HG03066 (cell line): Measurements from ENCODE around the gene PAFAH1B2.
"Not testable (repeated sequence)": the region's sequence is repeated elsewhere in the genome, so short reads cannot be mapped to it uniquely, and the experiment has no call there.

ENCODE experiments used
- ATAC-seq: cut with Tn5 transposase; IDR thresholded peaks from one replicate; pipeline ENCODE4 v1.9.1; 2021; ENCODE audit warnings: low read depth; ENCODE audit not compliant: unreplicated experiment

Gene PAFAH1B2

GRCh38 chr11:117127171-117127901 lies 16.8 kb upstream of the PAFAH1B2 start:
- no peak for ATAC-seq

GRCh38 chr11:117128289-117128688 lies 15.8 kb upstream of the PAFAH1B2 start:
- ATAC-seq, result no peak

DNA sequence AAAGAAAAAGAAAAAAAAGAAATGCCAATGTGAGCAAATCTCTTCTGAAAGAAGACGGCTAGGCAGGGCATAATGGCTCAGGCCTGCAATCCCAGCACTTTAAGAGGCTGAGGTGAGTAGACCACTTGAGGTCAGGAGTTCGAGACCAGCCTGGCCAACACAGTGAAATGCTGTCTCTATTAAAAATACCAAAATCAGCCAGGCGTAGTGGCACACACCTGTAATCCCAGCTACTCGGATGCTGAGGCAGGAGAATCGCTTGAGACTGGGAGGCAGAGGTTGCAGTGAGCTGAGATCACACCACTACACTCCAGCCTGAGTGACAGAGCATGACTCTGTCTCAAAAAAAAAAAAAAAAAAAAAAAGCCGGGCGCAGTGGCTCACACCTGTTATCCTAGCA lies 13.7 kb upstream of the PAFAH1B2 start:
- ATAC-seq, result not testable (repeated sequence)

DNA sequence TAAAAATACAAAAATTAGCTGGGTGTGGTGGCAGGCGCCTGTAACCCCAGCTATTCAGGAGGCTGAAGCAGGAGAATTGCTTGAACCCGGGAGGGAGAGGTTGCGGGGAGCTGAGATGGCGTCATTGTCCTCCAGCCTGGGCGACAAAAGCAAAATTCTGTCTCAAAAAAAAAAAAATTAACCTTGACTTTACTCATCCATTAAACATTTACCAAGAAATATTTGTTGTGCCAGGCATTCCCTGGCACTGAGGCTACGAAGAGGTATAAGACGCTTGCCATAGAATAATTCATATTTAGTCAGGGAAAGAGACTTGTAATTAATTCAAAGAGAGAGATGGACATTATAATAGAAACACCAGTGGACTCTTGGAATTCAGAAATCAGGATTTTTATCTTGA lies 13.2 kb upstream of the PAFAH1B2 start:
- no peak for ATAC-seq

- no peak for ATAC-seq
These were observed 9.7 kb upstream of the PAFAH1B2 start for GRCh38 chr11:117134431-117134830.

DNA sequence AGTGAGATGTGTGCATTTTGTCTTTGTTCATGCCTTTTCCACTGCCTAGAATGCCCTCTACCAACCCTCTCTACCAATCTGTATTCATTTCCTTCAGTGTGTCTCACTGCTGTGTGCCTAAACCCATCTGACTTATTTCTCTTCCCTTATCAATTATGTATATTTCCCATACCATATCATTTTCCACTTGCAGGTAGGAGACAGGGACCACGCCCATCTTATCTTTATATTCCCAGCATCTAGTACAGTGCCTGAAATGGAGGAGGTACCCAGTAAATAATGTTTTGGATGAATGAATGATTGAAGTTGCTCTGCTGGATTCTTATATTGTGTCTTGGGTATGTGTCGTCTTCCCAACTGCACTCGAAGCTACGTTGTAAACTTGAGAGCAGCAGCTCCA lies 9.1 kb upstream of the PAFAH1B2 start:
- ATAC-seq, result not testable (repeated sequence)

DNA sequence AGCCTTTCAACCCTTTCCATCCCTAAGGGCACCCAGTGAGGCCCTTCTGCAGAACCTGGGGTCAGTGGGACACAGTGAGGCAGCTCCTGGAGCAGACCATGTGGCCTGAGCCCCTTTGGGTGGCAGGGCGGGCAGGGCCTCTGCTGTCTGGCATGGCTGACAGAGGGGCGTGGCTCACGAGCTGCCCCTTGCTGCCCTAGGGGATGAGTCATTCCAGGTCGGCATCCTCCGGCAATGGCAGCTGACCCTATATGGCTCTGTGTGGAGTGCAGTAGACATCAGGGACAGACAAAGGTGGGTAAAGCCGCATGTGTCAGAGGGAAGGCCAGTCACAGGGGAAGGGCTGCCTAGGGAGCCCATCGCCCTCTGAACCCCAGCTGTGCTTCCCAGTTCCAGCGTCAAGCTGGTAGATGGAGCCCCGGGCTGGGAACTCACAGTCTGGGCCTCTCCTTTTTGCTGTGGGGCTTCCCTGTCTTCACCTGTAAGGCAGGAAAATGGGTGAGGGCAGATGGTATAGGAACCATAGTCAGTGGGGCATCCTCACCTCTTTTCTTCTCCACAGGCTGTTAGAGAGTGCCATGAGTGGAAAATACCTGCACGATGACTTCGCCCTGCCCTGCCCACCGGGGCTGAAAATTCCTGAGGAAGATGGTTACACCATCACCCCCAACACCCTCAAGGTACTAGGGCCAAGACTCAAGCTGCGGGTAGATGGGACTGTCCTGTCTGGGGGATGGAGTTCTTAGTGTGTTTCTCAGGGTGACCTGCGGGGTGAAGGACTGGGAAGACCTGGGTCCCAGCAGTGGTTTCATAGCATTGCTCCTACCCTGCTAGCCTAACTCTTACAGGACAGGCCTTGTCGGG lies 6.6 kb upstream of the PAFAH1B2 start:
- not testable (repeated sequence) for ATAC-seq

- no peak for ATAC-seq
These were observed 697 bp upstream of the PAFAH1B2 start for GRCh38 chr11:117143390-117143789.

DNA sequence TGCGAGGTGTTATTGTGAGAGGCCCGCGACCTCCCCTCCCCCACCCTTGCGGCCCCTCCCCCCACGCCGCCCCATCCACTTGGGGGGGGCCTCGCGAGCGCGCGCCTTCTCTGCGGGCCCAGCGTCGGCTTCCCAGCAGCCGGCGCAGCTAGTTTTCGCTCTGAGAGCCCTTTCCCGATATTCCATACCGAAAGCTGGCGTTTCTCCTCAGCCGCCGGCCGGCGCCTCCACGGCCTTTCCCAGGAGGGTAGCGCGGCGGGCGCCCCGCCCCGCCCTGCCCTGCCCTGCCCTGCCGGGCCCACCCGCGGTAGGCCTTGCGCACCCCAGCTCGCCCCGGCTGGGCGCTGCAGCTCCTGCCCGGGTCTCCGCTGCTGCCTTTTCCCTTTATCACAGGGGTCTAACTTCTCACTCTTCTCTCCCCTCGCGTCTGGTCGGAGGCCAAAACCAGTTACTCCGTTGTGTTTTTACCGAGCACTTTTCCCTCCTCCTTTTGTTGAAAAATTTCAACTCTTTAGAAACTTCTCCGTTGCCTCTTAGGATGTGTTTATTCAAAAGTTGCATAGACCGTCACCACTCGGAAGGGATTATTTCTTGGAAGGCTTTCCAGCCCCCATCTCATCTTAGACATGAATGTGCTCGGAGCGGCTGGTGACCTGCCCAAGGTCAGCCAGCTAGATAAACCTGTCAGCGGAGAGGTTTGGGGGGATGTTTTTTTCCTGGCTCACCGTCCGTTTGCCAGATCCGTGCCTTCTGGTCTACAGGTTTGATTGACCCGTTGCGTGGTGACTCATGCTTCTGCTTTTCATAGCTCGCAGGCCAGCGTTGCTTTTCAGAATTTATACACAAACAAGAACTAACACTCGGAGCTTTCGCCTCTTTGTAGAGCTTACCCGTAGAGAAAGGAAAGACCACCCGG lies 648 bp downstream of the PAFAH1B2 start:
- peak; percentile 40 for ATAC-seq

GRCh38 chr11:117145393-117145761 lies 1.3 kb downstream of the PAFAH1B2 start:
- ATAC-seq, result no peak

GRCh38 chr11:117146521-117146920 lies 2.4 kb downstream of the PAFAH1B2 start:
- no peak for ATAC-seq

GRCh38 chr11:117152066-117152465 lies 8.0 kb downstream of the PAFAH1B2 start:
- no peak for ATAC-seq

DNA sequence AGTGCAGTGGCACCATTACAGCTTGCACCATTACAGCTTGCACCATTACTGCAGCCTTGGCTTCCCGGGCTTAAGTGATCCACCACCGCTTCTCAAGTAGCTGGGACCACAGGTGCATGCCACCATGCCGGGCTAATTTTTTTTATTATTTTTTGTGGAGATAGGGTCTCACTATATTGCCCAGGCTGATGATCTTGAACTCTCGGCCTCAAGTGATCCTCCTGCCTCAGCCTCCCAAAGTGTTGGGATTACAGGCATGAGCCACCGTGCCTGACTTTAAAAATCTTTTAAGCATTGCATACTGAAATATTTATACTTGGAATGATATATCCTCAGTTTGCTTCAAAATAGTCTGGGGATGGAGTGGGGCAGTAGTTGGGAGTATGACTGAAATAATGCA lies 10.4 kb downstream of the PAFAH1B2 start:
- ATAC-seq, result no peak

DNA sequence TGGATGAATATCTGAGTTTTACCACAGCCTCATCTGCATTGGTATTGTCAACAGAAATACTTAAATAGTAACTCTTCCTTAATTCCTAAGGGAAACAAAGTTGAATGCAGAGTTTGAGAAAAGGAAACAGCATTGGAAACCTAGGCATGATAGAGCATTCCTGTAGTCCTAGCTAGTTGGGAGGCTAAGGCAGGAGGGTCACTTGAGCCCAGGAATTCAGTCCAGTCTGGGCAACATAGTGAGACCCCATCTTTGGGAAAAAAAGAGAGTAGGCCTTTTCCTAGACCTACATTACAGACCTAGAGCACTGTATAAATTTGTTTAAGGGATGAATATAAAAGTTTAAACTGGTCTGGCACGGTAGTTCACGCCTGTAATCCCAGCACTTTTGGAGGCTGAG lies 13.4 kb downstream of the PAFAH1B2 start:
- ATAC-seq, result no peak

DNA sequence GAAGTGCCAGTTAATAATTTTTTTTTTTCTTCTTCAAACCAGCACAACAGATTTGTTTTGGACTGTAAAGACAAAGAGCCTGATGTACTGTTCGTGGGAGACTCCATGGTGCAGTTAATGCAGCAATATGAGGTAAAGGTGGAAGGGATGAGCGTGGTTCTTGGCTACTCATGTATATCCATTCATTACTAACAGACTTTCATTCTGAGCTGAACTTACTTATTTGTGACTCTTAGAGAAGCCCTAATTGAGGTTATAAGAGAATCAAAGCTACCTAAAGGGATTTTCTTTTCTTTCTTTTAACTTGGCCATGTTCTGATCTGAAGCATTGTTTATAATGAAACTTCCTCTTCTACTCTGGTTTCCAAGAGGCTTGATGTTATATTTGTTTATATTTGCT lies 15.8 kb downstream of the PAFAH1B2 start:
- ATAC-seq, result no peak

GRCh38 chr11:117160826-117161225 lies 16.7 kb downstream of the PAFAH1B2 start:
- ATAC-seq, result no peak

DNA sequence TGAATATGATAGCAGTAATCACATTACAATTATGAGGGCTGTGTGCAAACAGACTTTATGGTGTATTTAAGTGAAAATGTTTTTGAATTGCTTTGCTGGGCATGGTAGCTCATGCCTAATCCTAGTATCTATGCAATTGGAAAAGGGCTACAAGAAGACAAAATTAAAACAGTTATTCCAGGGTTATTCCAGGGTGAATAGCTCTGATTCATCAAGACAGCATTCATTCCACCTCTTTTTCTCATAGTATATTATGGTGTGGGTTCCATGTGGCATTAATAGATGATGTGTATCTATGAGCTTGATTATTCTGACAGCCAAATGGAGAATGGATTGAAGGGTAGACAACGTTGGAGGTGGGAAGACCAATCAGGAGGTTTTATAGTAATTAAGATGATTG lies 22.4 kb downstream of the PAFAH1B2 start:
- ATAC-seq, result no peak

GRCh38 chr11:117169736-117170135 lies 25.6 kb downstream of the PAFAH1B2 start:
- ATAC-seq, result no peak

DNA sequence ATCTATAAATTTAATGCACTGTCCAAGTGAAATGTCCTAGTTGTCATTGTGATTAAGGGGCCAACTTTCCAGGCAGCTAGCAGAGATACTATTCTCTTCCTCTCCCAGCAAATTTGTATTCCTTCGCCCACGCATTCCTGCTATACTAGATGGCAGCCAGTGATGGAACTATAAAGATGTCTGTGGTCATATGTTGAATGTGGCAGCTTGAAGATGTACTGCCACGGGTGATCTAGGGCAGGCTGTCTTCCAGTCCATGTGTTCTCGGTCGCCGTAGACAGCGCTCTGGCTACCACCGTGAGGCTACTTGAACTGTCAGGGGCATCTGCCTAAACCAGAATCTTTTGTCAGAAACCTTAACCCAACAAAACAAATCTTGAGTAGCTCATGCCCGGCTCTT lies 26.1 kb downstream of the PAFAH1B2 start:
- ATAC-seq, result no peak

DNA sequence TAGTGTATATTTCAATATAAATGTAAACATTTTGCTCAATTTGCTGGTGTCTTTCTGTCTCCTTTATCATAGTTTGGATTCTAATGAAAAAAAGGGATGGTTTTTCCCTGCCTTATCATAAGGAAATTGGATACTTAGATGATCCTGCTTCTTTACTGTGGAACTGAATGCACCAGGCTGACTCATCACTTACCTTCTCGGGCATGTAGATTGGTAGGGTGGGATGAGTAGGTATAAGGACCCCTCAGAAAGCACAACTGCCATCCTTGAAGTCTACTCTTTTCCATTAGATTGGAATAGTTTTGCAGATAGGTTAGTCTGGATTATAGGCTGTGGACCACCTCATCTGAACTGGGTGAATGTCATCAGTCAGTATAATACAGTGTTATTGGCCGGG lies 26.9 kb downstream of the PAFAH1B2 start:
- ATAC-seq, result no peak
